OCI-LY1 (cell line): ENCODE results near the gene PCNX1.

Source experiments
- CTCF ChIP-seq: fragments of 200-600 bp; sonication (generic), shearing (Covaris generic); IDR thresholded peaks from 2 replicates; pipeline ENCODE4 v1.5.1; 2017; ENCODE audit warnings: mild to moderate bottlenecking, antibody characterized with exemption, low read length, moderate library complexity, mixed read lengths
- EZH2 ChIP-seq: fragments of 200-600 bp; sonication (generic), shearing (Covaris generic); IDR thresholded peaks from 2 replicates; pipeline ENCODE4 v1.8.0; 2017; ENCODE audit warnings: borderline replicate concordance, mixed run types, mild to moderate bottlenecking, antibody characterized with exemption, low read length, moderate library complexity, mixed read lengths

GRCh38 chr14:71089971-71090370, 182.7 kb downstream of the PCNX1 start:
- TF ChIP-seq CTCF (no peak), EZH2 (no peak)
